Omental fat pad (tissue), 4 donors: ENCODE measurements around the gene TRIB2. TPM values are rescaled to one million over a fixed set of nuclear protein-coding genes. Genes with fewer than 3 reads are reported as not detected.

ENCODE experiments used
- ATAC-seq: fragments of 150-250 bp; one replicate; pipeline ENCODE4 v1.9.1; 2016; ENCODE audit warnings: mild to moderate bottlenecking, moderate library complexity; ENCODE audit not compliant: low FRiP score
- DNase-seq: peaks from one replicate; pipeline ENCODE4 v3.0.0-alpha.2; 2019; ENCODE audit warnings: low spot score
- CTCF ChIP-seq, 3 donors: fragments of 450-650 bp; IDR thresholded peaks; one replicate each; pipeline ENCODE4 v1.5.1; 2016 to 2017; ENCODE audit warnings: antibody characterized with exemption in 3 of 3, mild to moderate bottlenecking in 3 of 3, moderate library complexity in 2 of 3
- total RNA-seq, 4 donors: library from RNA; depleted of rRNA; stranded (reverse); fragments of >200 nt; gene quantifications; one replicate each; pipeline ENCODE4 v1.1.0, GENCODE V29; 2016

Gene TRIB2
- total RNA-seq, 4 donors from 2014 or later = 27.8 to 144 (median 63.2) TPM

- ATAC-seq = no peak
- no peak for TF ChIP-seq CTCF (IDR thresholded peaks at IDR 0.05)
- no peak for DNase-seq
These were observed 49.7 kb downstream of the TRIB2 start for GRCh38 chr2:12766421-12766879.

GRCh38 chr2:12767541-12767940 lies 50.8 kb downstream of the TRIB2 start:
- TF ChIP-seq CTCF (IDR thresholded peaks at IDR 0.05) = no peak
- DNase-seq (no peak), ATAC-seq (no peak)

GRCh38 chr2:12767996-12768624 lies 51.4 kb downstream of the TRIB2 start:
- DNase-seq (no peak), ATAC-seq (no peak)
- TF ChIP-seq CTCF (IDR thresholded peaks at IDR 0.05) = no peak

- ATAC-seq = no peak
- DNase-seq = no peak
- no peak for TF ChIP-seq CTCF (IDR thresholded peaks at IDR 0.05)
These were observed 52.9 kb downstream of the TRIB2 start for GRCh38 chr2:12769492-12770105.

GRCh38 chr2:12770300-12770968 lies 53.7 kb downstream of the TRIB2 start:
- no peak for ATAC-seq
- no peak for DNase-seq

GRCh38 chr2:12771154-12771553 lies 54.4 kb downstream of the TRIB2 start:
- DNase-seq = no peak
- no peak for ATAC-seq
- no peak for TF ChIP-seq CTCF (IDR thresholded peaks at IDR 0.05)

More at GRCh38 chr2:12770300-12770968, 53.7 kb downstream of the TRIB2 start:
- TF ChIP-seq CTCF (IDR thresholded peaks at IDR 0.05) = no peak
